DMS114 treated with DMSO at 0.1 percent for 48 hours (cell line): ENCODE measurements around the gene LUC7L3.

ENCODE experiments used
- DNase-seq: peaks from one replicate; lab custom pipeline; 2025; ENCODE audit not compliant: unreplicated experiment; lab: John Stamatoyannopoulos, UW

LUC7L3 gene

DNA sequence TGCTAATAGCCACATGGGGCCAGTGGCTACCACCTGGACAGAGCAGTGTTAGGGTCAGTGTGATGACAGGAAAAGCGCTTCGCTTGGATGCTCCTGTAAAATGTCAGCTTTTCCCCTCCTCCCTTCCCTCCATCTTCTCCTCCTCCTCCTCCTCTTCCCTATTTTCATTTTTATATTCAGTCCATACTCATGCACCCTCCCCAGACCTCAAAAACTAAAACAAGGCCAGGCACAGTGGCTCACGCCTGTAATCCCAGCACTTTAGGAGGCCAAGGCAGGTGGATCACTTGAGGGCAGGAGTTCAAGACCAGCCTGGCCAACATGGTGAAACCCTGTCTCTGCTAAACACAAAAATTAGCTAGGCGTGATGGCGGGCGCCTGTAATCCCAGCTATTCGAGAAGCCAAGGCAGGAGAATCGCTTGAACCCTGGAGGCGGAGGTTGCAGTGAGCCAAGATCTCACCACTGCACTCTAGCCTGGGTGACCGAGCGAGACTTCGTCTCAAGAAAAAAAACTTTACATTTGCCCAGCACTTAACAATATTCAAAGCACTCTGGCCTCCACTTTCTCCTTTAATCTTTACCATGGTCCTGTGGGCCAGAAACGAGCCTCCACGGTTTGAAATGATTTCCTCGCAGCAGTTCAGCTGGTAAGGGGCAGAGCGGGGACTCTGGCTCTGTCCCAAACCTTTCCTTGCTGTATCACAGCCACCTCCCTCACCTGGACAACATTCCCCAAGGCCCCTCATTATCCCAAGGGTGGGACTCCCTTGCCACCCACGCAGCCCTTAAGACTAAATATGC lies 33.5 kb upstream of the LUC7L3 start:
- no peak for DNase-seq

GRCh38 chr17:50686494-50687199 lies 32.8 kb upstream of the LUC7L3 start:
- DNase-seq = no peak

DNA sequence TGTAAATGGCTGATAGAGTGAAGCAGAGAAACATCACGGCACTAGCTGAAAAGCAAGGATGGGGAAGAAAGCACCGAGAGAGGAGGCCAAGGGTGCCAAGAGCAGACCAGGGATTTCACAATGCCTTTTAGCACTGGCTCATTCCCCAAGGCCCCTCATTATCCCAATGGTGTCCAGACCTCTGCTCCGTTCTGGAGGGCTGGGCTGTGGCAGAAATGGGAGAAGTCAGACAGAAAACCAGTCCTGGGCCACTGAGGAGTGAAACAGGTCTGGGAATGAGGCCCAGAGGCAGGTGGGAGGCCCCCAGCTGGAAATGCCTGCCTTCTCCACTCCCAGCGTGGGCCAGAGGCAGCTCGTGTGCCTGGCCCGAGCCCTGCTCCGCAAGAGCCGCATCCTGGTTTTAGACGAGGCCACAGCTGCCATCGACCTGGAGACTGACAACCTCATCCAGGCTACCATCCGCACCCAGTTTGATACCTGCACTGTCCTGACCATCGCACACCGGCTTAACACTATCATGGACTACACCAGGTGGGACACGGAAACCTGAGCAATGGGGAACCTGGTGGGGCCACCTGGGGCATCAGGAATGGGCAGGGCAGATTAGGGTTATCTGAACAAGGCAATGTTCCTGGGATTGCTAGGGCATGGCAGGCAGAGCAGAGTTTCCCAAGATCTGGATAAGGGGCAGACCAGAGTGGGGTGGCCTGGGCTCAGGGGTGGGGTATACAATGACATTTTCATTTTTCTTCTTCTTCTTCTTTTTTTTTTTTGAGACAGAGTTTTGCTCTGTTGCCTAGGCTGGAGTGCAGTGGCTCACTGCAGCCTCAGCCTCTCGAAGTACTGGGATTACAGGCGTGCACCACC lies 32.0 kb upstream of the LUC7L3 start:
- DNase-seq = no peak

- DNase-seq = no peak
Measured at GRCh38 chr17:50688245-50688644, 31.2 kb upstream of the LUC7L3 start.

DNA sequence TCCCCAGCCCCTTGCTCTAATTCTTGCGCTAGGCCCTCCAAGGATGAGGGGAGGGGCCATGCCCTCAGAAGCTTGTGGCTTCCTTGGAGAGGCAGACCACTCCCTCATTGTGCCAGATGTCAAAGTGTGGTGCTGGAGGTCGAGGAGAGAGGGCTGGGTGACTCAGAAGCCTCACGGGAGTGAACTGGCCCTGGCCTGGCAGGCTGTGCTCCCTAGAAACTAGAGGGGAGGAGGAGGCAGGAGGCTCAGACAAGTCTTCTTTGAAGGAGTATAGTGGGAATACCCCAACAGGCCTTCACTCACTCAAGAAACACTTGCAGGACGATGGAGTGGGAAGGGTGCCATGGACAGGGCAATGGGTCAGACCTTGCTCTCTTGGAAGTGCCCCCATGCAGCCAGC lies 30.2 kb upstream of the LUC7L3 start:
- DNase-seq = no peak

DNA sequence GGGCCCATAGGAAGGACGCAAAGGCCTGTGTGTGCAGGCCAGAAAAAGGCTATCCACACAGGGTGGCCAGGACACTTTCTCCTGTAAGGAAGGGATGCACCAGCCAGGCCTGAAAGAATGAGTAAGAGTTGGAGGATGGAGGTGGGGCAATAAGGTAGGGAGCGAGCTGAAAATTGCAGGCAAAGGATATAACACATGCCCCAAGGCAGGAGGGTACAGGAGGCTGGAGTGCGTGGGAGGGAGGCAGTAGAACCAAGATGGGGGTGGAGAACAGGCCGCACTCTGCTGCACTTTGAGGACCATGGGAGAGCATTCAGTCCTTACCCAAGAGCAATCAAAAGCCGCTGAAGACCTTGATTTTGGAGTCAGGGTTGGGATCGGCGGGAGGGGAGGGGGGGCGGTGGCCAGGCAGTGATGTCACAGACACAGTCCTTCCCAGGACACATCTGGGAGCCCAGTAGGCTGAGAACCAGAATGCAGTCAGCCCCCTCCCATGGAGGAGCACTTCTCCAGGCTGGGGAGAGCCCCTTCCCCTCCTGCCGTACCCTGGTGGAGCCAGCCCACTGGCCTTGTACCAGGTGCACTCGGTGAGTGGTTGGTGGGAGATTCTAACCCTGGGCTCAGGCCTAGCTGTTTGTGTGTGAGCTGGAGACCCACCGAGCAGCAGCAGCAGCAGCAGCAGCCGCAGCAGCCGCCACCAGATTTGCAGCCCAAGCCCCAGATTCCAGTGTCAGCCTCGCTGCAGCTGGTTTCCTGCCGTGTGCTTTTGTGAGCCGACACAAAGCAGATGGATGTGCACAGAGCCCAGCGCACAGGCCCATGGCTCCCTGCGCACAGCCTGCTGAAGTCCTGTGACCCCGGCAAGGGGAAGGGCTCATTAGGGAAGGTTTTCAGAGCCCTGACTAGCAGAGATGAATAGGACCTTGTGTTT lies 29.2 kb upstream of the LUC7L3 start:
- DNase-seq = no peak

DNA sequence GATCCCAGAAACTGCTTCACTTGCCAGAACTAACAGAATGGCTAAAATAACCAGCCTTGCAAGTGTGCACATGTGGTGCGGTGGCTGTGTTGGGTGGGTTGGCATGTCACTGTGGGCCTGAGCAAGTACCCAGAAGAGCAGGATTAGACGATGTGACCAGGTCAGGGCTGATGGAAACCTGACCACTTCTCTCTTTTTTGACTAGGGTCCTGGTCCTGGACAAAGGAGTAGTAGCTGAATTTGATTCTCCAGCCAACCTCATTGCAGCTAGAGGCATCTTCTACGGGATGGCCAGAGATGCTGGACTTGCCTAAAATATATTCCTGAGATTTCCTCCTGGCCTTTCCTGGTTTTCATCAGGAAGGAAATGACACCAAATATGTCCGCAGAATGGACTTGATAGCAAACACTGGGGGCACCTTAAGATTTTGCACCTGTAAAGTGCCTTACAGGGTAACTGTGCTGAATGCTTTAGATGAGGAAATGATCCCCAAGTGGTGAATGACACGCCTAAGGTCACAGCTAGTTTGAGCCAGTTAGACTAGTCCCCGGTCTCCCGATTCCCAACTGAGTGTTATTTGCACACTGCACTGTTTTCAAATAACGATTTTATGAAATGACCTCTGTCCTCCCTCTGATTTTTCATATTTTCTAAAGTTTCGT lies 28.4 kb upstream of the LUC7L3 start:
- no peak for DNase-seq

DNA sequence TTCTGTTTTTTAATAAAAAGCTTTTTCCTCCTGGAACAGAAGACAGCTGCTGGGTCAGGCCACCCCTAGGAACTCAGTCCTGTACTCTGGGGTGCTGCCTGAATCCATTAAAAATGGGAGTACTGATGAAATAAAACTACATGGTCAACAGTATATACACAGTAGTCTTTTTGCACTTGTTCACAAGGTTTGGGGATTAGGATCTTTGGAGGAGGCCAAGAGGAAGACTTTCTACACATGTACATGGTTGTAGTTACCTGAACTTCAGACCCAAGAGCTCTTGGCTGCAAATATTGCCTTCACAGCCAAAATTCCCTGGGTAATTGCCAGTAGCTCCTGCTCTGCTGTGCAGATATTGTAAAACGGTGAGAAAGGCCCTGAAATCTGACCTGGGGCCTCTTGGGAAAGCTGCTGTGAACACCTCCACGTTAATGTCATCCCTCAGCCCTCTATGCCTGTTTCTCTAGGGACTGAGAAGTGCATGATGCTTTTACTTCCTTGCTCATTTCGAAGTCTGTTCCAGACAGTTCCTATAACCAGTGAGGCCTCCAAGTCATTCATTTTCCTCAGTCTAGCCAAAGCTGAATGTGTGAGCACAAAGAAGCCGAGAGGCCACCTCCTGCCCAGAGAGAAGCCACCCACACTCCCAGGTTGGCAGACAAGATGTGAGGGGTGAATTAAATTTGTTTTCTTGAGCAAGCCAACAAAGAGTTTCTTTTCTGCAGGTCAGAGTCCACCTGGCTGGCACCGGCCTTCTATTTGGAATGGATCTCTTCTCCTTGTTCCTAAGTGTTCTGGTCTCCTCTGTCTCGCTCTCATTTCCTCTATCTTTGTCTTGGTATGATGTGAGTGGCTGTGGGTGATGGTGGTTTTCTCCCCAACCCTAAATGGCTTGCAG lies 27.6 kb upstream of the LUC7L3 start:
- no peak for DNase-seq

GRCh38 chr17:50692448-50693035 lies 26.9 kb upstream of the LUC7L3 start:
- DNase-seq = no peak

- no peak for DNase-seq
Measured at GRCh38 chr17:50693036-50693682, 26.2 kb upstream of the LUC7L3 start.

DNA sequence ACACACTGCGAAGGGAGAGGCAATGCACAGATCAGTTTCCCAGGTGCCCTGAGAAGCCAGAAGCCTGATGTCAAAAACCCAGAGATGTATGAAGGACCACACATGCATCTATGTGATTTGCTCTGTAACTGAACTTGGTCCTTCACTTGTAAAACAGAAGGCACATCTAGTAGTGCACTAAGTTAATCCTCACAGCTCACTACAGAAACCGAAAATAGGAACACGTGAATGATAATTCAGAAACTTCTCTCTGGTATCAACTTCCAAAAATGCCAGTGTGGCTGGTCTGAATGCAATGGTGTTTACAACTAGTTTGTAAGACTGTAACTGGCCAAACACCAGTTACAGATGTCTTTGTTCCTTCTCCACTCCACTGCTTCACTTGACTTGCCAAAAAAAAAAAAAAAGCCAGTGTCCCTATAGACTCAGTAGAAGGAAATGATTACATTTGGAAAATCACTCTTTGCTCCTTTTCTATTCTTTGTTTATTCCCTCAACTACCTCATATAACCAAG lies 23.0 kb upstream of the LUC7L3 start:
- DNase-seq = no peak

GRCh38 chr17:50697062-50697461 lies 22.3 kb upstream of the LUC7L3 start:
- no peak for DNase-seq

DNA sequence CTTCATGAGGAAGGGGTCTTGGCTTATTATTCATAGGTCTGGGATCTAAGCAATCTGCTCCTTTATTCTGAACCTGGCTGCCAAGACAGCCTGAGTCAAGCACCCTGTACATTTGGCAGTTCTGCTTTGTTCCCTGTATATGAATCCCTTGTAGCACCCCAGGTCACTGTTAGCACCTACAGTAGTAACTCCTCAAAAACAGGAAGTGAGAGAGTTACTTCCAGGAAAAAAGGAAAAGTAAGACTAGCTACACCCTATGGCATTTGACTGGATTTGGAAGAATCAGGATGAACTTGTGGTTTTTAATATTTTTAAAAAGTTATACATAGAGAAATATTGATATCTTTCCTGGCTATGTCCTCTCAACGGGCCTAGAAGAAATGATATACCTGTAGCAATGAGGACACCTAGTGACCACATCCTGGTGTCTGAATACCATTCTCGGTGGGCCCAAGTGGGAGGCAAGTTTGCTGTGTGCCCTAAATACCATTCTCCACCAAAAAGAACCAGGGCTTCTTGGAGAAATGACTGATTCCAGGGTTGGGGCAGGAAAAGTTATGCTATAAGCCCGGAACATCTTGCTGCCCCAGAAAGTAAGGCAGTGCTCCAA lies 21.6 kb upstream of the LUC7L3 start:
- no peak for DNase-seq

DNA sequence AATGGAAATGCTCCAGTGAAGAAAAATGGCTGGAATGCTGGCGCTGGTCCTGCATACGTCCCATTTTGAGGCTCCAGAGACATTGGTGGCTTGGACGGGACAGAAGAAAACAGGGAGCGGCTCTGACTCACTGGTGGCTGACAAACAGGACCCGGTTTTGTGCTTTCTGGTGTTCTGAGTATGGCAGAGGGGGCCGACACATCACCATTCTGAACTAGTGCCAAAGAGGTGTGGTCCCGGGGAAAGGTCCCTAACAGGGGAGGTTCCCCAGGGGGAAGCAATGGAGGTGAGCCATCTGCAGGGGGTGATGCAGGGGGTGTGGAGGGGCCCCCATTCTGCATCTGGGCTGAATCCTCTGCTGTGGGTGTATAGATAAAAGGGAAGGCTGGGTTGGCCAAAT lies 20.0 kb upstream of the LUC7L3 start:
- DNase-seq = no peak

DNA sequence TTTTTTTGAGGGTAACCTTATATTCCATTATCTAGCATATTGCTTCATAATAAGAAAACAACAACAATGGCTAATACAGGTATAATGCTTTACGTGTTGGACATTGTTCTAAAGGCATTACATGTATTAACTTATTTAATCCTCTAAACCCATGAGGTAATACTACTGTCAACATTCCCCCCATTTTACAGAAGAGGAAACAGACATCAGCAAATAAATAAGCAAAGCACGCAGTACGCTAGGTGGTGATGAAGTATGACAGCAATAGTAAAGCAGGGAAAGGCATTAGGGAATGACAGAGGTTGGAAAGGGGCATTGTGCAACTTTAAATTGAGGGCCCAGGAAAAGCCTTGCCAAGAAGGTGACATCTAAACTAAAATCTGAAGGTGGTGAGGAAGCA lies 16.2 kb upstream of the LUC7L3 start:
- no peak for DNase-seq

- DNase-seq = peak; percentile 50
Measured at GRCh38 chr17:50707289-50708049, 11.9 kb upstream of the LUC7L3 start, which contains the start of gene ANKRD40. Gene ANKRD40 (minus strand): TSS chr17:50707914. CDS start chr17:50707654, 260 bp downstream.
